Uterus (tissue), 4 donors: ENCODE data around the gene PDE4B. TPM values are rescaled to one million over a fixed set of nuclear protein-coding genes. Genes with fewer than 3 reads are reported as not detected.

Experiments used
- DNase-seq, 2 donors: peaks; one replicate each; pipeline ENCODE4 v3.0.0-alpha.2; 2019 to 2020
- H3K27ac ChIP-seq, 2 donors: fragments of 200-600 bp; sonication (generic); 1 replicate in 1 of 2; 2 replicates in 1 of 2; pipeline ENCODE4 v1.5.1; 2016 to 2018
- H3K27me3 ChIP-seq, 2 donors: fragments of 200-600 bp; sonication (generic); one replicate each; pipeline ENCODE4 v1.5.1; 2018 to 2019; ENCODE audit warnings: control low read depth in 1 of 2
- H3K36me3 ChIP-seq, 2 donors: fragments of 200-600 bp; sonication (generic); one replicate each; pipeline ENCODE4 v1.5.1; 2019; ENCODE audit warnings: control low read depth in 1 of 2
- H3K4me1 ChIP-seq, 2 donors: fragments of 200-600 bp; sonication (generic); one replicate each; pipeline ENCODE4 v1.5.1; 2018 to 2019; ENCODE audit warnings: control low read depth in 1 of 2
- H3K4me3 ChIP-seq, 2 donors: fragments of 200-600 bp; sonication (generic); 1 replicate in 1 of 2; 2 replicates in 1 of 2; pipeline ENCODE4 v1.5.1; 2018 to 2019; ENCODE audit warnings: mild to moderate bottlenecking in 1 of 2
- H3K9me3 ChIP-seq, 2 donors: fragments of 200-600 bp; sonication (generic); one replicate each; pipeline ENCODE4 v1.5.1; 2019; ENCODE audit warnings: control low read depth in 1 of 2
- POLR2A ChIP-seq, 2 donors: fragments of 450-650 bp; IDR thresholded peaks; one replicate each; pipeline ENCODE4 v1.6.1; 2016; ENCODE audit warnings: antibody characterized with exemption in 2 of 2, mild to moderate bottlenecking in 1 of 2, moderate library complexity in 1 of 2
- intact Hi-C: fragments of 100-400 bp; cut with DNase I; formaldehyde crosslinking; loops from one replicate; pipeline ENCODE4 v1.15.1; 2023; ENCODE audit warnings: low total_unique reads
- total RNA-seq, 4 donors: library from RNA; depleted of rRNA in 3 of 4; stranded (reverse); fragments of >200 nt in 3 of 4; gene quantifications; one replicate each; pipeline versions ENCODE4 v1.1.0 to v1.2.4, GENCODE V29; 2014 to 2023
- TF ChIP-seq, protein P1 (sequence below), 4 experiments: fragments of 200-600 bp in 2 of 4; fragments of 450-650 bp in 2 of 4; sonication (generic) in 2 of 4; IDR thresholded peaks; one replicate each; pipeline ENCODE4 v1.5.1; 2016 to 2019; ENCODE audit warnings: antibody characterized with exemption in 4 of 4, mild to moderate bottlenecking in 2 of 4, moderate library complexity in 1 of 4
- donor health status: DM: yes; HTN: yes; CAD: no.

PDE4B gene
- total RNA-seq, 4 donors from 2014 or later = 6.9 to 22.9 (median 17.8) TPM

DNA sequence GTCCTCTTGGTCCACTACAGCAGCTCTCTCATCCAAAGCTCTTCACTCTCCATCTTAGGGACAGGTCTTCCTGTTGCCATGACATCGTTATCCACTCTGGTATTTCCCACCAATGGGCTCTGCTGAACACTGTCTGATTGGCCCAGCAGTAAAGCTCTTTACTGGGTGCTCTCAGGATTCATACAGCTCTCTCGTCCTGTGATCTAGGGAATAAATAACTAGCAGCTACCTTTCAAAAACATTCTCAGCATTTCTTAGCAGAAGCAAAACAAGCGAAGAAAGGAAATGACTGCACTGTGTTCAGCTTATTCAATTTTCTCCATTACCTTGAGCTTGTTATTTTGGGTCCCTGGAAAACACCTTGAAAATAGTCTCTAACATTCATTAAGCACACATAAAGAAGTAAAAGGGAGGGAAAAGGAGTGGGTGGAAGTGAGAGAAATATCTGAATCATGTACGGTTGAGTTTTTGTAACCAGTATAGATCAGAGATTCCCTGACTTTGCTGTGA is 577.8 kb downstream of the PDE4B start:
- no peak for DNase-seq
- no peak overlapping the region for H3K27ac ChIP-seq

DNA sequence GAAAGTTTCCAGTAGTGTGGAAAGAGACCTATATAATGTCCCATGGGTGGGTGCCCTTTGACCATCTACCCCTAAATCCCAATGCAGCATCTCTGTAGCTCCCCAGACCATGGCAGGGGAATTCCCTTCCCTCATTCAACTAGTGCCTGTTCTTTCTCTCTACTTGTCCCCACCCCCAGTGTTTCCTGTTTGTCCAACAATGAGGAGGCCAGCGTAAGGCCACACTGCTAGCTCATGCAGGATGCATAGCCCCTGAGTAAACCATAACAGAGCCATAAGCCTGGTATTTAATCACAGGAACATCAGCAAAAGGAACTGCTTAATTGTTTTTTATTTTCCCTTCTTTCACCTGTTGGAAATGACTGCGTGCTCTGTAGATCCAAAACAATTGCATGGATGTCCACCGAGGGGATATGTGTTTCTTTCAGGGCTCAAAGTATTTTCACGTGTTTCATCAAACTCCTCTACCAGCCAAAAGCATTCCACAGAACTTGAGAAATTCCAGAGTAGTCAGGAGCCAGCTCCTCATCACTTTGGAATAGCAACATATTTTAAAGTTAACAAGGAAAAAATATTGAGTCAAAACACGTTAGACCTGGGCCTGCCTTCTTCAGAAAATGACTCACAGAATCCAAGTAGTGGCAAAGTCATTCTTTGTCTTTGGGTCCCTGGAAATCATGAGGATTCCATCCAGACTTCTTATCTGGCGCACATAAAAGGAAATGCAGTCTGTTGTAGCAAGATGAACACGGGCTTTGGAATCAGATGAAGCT is 578.7 kb downstream of the PDE4B start:
- no peaks in the 10 kb centered on the region for H3K9me3 ChIP-seq
- no peaks in the 10 kb centered on the region for H3K27me3 ChIP-seq
- DNase-seq = no peak
- H3K36me3 ChIP-seq = no peaks in the 10 kb centered on the region
- no peaks in the 10 kb centered on the region for H3K4me1 ChIP-seq
- peak overlapping the region; percentile 59 to 61 for H3K27ac ChIP-seq
- TF ChIP-seq POLR2A (IDR thresholded peaks at IDR 0.05) = no peak
- TF ChIP-seq, protein P1, sequence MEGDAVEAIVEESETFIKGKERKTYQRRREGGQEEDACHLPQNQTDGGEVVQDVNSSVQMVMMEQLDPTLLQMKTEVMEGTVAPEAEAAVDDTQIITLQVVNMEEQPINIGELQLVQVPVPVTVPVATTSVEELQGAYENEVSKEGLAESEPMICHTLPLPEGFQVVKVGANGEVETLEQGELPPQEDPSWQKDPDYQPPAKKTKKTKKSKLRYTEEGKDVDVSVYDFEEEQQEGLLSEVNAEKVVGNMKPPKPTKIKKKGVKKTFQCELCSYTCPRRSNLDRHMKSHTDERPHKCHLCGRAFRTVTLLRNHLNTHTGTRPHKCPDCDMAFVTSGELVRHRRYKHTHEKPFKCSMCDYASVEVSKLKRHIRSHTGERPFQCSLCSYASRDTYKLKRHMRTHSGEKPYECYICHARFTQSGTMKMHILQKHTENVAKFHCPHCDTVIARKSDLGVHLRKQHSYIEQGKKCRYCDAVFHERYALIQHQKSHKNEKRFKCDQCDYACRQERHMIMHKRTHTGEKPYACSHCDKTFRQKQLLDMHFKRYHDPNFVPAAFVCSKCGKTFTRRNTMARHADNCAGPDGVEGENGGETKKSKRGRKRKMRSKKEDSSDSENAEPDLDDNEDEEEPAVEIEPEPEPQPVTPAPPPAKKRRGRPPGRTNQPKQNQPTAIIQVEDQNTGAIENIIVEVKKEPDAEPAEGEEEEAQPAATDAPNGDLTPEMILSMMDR (IDR thresholded peaks at IDR 0.05) = no peak
- intact Hi-C loops = no loop called here
- no peak overlapping the region for H3K4me3 ChIP-seq

More for the DNA sequence above, 577.8 kb downstream of the PDE4B start:
- H3K27me3 ChIP-seq = no peaks in the 10 kb centered on the region
- no peaks in the 10 kb centered on the region for H3K4me1 ChIP-seq
- intact Hi-C loops = no loop called here
- TF ChIP-seq POLR2A (IDR thresholded peaks at IDR 0.05) = no peak
- TF ChIP-seq, protein P1 (IDR thresholded peaks at IDR 0.05) = no peak
- no peaks in the 10 kb centered on the region for H3K9me3 ChIP-seq
- no peak overlapping the region for H3K4me3 ChIP-seq
- H3K36me3 ChIP-seq = no peaks in the 10 kb centered on the region

- Histone ChIP-seq H3K4me1 (no peaks in the 10 kb centered on the region), H3K27me3 (no peaks in the 10 kb centered on the region), H3K36me3 (no peaks in the 10 kb centered on the region), H3K9me3 (no peaks in the 10 kb centered on the region), H3K4me3 (no peak overlapping the region), H3K27ac (peak overlapping the region; percentile 3 to 59)
- DNase-seq = no peak
- no peak for TF ChIP-seq POLR2A (IDR thresholded peaks at IDR 0.05)
- TF ChIP-seq, protein P1 (IDR thresholded peaks at IDR 0.05) = no peak
- intact Hi-C loops = no loop called here
Observed at GRCh38 chr1:66372522-66373101, 579.9 kb downstream of the PDE4B start.

DNA sequence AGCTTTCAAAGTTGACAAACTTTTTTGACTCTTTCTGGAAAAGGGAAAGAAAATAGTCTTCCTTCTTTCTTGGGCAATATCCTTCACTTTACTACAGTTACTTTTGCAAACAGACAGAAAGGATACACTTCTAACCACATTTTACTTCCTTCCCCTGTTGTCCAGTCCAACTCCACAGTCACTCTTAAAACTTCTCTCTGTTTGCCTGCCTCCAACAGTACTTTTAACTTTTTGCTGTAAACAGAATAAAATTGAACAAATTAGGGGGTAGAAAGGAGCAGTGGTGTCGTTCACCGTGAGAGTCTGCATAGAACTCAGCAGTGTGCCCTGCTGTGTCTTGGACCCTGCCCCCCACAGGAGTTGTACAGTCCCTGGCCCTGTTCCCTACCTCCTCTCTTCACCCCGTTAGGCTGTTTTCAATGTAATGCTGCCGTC is 580.5 kb downstream of the PDE4B start:
- Histone ChIP-seq H3K4me3 (no peak overlapping the region), H3K36me3 (no peaks in the 10 kb centered on the region), H3K27me3 (no peaks in the 10 kb centered on the region), H3K27ac (peak overlapping the region in 1 of 2 donors; percentile 10), H3K9me3 (no peaks in the 10 kb centered on the region), H3K4me1 (no peaks in the 10 kb centered on the region)
- intact Hi-C loops = no loop called here
- DNase-seq = no peak
- TF ChIP-seq POLR2A (IDR thresholded peaks at IDR 0.05) = no peak
- TF ChIP-seq, protein P1 (IDR thresholded peaks at IDR 0.05) = no peak

DNA sequence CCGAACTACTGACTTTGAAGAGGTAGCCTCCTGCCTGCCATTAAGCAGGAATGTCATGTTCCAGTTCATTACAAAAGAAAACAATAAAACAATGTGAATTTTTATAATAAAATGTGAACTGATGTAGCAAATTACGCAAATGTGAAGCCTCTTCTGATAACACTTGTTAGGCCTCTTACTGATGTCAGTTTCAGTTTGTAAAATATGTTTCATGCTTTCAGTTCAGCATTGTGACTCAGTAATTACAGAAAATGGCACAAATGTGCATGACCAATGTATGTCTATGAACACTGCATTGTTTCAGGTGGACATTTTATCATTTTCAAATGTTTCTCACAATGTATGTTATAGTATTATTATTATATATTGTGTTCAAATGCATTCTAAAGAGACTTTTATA is 581.5 kb downstream of the PDE4B start:
- DNase-seq = no peak
- no peaks in the 10 kb centered on the region for H3K9me3 ChIP-seq
- H3K36me3 ChIP-seq = no peaks in the 10 kb centered on the region
- H3K4me3 ChIP-seq = no peak overlapping the region
- intact Hi-C loops = no loop called here
- H3K27ac ChIP-seq = peak overlapping the region in 1 of 2 donors; percentile 1
- H3K4me1 ChIP-seq = no peaks in the 10 kb centered on the region
- H3K27me3 ChIP-seq = no peaks in the 10 kb centered on the region
- no peak for TF ChIP-seq POLR2A (IDR thresholded peaks at IDR 0.05)
- TF ChIP-seq, protein P1 (IDR thresholded peaks at IDR 0.05) = no peak
